Natural killer cell treated with Interleukin-12 subunit alpha and Interleukin-12 subunit beta and Interleukin-15 and Interleukin-18, amount 100 ng/mL, for 72 hours (primary cell): ENCODE measurements around the gene SNU13. TPM values are rescaled to one million over a fixed set of nuclear protein-coding genes. Genes with fewer than 3 reads are reported as not detected.
"Not testable (repeated sequence)": the region's sequence is repeated elsewhere in the genome, so short reads cannot be mapped to it uniquely, and the experiment has no call there.

Experiments used
- ATAC-seq, 2 donors: fragments of 150-1000 bp; cut with Tn5 transposase in 1 of 2; sonication (Bioruptor Pico), chemical (Tn5 transposase) in 1 of 2; 2 replicates each; pipeline ENCODE4 v1.10.0; 2021
- DNase-seq: peaks from one replicate; pipeline ENCODE4 v3.0.0; 2022; ENCODE audit warnings: low spot score
- H3K27ac Mint-ChIP-seq, 2 donors: 1 replicate in 1 of 2; 2 replicates in 1 of 2; pipeline ENCODE4 v1.8.0; 2022; ENCODE audit warnings: mixed read lengths in 2 of 2, mild to moderate bottlenecking in 1 of 2, moderate library complexity in 1 of 2
- H3K27me3 Mint-ChIP-seq, 2 donors: 1 replicate in 1 of 2; 2 replicates in 1 of 2; pipeline ENCODE4 v1.8.0; 2022; ENCODE audit warnings: mixed read lengths in 2 of 2
- H3K36me3 Mint-ChIP-seq: one replicate; pipeline ENCODE4 v1.8.0; 2022; ENCODE audit warnings: mixed read lengths
- H3K4me1 Mint-ChIP-seq, 2 donors: 1 replicate in 1 of 2; 2 replicates in 1 of 2; pipeline ENCODE4 v1.8.0; 2022; ENCODE audit warnings: low read depth in 2 of 2, mixed read lengths in 2 of 2, mild to moderate bottlenecking in 1 of 2
- H3K4me3 Mint-ChIP-seq: one replicate; pipeline ENCODE4 v1.8.0; 2022; ENCODE audit warnings: mixed read lengths
- H3K9me3 Mint-ChIP-seq: 2 replicates; pipeline ENCODE4 v1.8.0; 2022; ENCODE audit warnings: mixed read lengths
- total RNA-seq, 2 donors: library from RNA; stranded (reverse); gene quantifications; one replicate each; pipeline ENCODE4 v1.2.3, GENCODE V29; 2022

SNU13 gene
- total RNA-seq, 2 donors from 2014 or later = 167 to 249 TPM

GRCh38 chr22:41695211-41695610 is 6.5 kb upstream of the SNU13 start:
- H3K9me3 Mint-ChIP-seq = no peaks in the 10 kb centered on the region
- H3K36me3 Mint-ChIP-seq = no peaks in the 10 kb centered on the region
- no peak overlapping the region for H3K27ac Mint-ChIP-seq
- H3K4me1 Mint-ChIP-seq = peaks cover 11% of the 10 kb centered on the region in 2 donors
- H3K4me3 Mint-ChIP-seq = no peak overlapping the region
- DNase-seq (no peak), ATAC-seq (no peak)
- H3K27me3 Mint-ChIP-seq = no peaks in the 10 kb centered on the region

DNA sequence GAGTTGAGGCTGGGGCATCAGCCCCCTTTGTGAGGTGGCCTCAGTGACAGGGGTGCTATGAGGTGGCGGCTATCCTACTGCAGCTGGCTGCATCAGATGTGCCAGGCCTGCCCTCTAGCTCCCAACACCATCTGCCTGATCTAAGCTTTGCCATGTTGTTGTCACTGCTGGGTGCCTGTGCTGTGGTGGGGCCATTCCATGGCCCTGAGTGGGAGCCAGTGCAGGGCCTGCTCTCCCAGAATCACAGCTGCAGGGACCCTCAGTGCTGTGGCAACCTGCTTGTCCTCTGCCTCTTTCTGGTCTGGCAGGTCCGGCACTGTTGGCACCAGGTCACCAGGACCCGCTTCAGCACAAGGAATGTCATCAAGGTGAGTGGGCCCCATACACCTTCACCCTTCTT is 1.8 kb upstream of the SNU13 start:
- H3K9me3 Mint-ChIP-seq = no peaks in the 10 kb centered on the region
- no peaks in the 10 kb centered on the region for H3K36me3 Mint-ChIP-seq
- H3K27me3 Mint-ChIP-seq = no peaks in the 10 kb centered on the region
- DNase-seq (no peak), ATAC-seq (no peak)
- peak overlapping the region; percentile 91 for H3K4me3 Mint-ChIP-seq
- peak overlapping the region in 1 of 2 donors; percentile 95 for H3K27ac Mint-ChIP-seq
- peaks cover 17 to 18% of the 10 kb centered on the region in 2 donors for H3K4me1 Mint-ChIP-seq

GRCh38 chr22:41687901-41688364 is 734 bp downstream of the SNU13 start:
- H3K4me1 Mint-ChIP-seq = peaks cover 17 to 23% of the 10 kb centered on the region in 2 donors
- peak overlapping the region; percentile 91 for H3K4me3 Mint-ChIP-seq
- no peak for DNase-seq
- H3K27me3 Mint-ChIP-seq = no peaks in the 10 kb centered on the region
- H3K9me3 Mint-ChIP-seq = no peaks in the 10 kb centered on the region
- no peaks in the 10 kb centered on the region for H3K36me3 Mint-ChIP-seq
- ATAC-seq = peak; percentile 12 to 47
- peak overlapping the region; percentile 95 to 98 for H3K27ac Mint-ChIP-seq

DNA sequence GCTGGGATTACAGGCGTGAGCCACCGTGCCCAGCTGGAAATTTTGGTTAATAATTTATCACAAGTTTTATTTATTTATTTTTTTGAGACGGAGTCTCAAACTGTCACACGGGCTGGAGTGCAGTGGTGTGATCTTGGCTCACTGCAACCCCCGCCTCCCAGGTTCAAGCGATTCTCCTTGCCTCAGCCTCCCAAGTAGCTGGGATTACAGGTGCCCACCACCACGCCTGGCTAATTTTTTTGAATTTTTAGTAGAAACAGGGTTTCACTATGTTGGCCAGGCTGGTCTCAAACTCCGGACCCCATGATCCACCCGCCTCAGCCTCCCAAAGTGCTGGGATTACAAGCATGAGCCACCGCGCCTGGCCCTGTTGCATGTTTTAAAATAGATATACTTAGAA is 1.8 kb downstream of the SNU13 start:
- not testable (repeated sequence) for H3K27me3 Mint-ChIP-seq, ATAC-seq, H3K36me3 Mint-ChIP-seq, H3K9me3 Mint-ChIP-seq, DNase-seq
- Mint-ChIP-seq H3K4me3 (peak overlapping the region; percentile 91), H3K27ac (peak overlapping the region; percentile 95 to 98), H3K4me1 (peaks cover 22 to 27% of the 10 kb centered on the region in 2 donors)

DNA sequence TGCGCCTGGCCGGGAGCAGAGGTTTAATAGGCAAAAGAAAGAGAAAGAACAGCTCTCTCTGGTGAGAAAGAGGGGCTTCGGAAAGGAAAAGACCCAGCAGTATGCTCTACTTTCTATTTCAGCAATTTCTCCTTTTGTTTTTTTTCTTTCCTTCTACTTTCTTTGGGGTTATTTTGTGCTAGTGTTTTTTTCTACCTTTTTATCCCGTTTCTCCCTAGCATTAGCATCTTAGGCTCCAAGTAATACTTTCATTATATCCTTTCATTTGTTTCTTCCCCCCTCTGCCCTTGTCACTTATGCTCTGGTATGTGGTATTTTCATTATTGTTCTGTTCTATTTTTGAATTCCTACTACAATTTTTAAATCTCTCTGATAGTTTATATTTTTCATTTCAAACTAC is 4.5 kb downstream of the SNU13 start:
- H3K27me3 Mint-ChIP-seq = no peaks in the 10 kb centered on the region
- peak overlapping the region in 1 of 2 donors; percentile 38 for H3K27ac Mint-ChIP-seq
- no peak overlapping the region for H3K4me3 Mint-ChIP-seq
- H3K9me3 Mint-ChIP-seq = no peaks in the 10 kb centered on the region
- H3K36me3 Mint-ChIP-seq = no peaks in the 10 kb centered on the region
- peaks cover 22 to 33% of the 10 kb centered on the region in 2 donors for H3K4me1 Mint-ChIP-seq
- DNase-seq = no peak
- ATAC-seq = no peak

DNA sequence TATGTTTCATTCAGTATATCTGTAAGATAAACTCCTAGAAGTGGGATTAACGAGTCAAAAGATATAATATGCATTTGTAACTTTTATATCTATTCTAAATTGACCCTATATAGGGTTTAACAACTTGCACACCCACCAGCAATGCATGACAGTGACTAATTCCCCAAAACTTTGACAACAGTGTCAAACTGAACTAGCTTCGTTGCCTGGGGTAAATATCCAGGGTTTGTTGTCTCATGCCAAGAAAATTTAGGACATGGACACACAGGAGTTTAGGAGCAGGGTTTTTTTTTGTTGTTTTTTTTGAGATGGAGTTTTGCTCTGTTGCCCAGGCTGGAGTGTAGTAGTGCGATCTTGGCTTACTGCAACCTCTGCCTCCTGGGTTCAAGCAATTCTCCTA is 5.1 kb downstream of the SNU13 start:
- Mint-ChIP-seq H3K4me3 (peak overlapping the region; percentile 42), H3K27me3 (no peaks in the 10 kb centered on the region), H3K36me3 (no peaks in the 10 kb centered on the region), H3K27ac (peak overlapping the region in 1 of 2 donors; percentile 97), H3K4me1 (peaks cover 18 to 29% of the 10 kb centered on the region in 2 donors), H3K9me3 (no peaks in the 10 kb centered on the region)
- ATAC-seq = no peak
- no peak for DNase-seq

- Mint-ChIP-seq H3K9me3 (no peaks in the 10 kb centered on the region), H3K27ac (peak overlapping the region; percentile 92 to 97), H3K36me3 (no peaks in the 10 kb centered on the region), H3K4me3 (peak overlapping the region; percentile 100), H3K4me1 (peaks cover 19 to 26% of the 10 kb centered on the region in 2 donors), H3K27me3 (no peaks in the 10 kb centered on the region)
- DNase-seq (no peak), ATAC-seq (no peak)
These were observed 5.6 kb downstream of the SNU13 start for GRCh38 chr22:41683052-41683451.

GRCh38 chr22:41682033-41682807 is 6.4 kb downstream of the SNU13 start:
- H3K4me1 Mint-ChIP-seq = peaks cover 16 to 17% of the 10 kb centered on the region in 2 donors

GRCh38 chr22:41681616-41682015 is 7.1 kb downstream of the SNU13 start:
- no peak for DNase-seq
- peak; percentile 43 to 47 for ATAC-seq
- no peaks in the 10 kb centered on the region for H3K9me3 Mint-ChIP-seq
- peak overlapping the region; percentile 92 to 97 for H3K27ac Mint-ChIP-seq
- no peaks in the 10 kb centered on the region for H3K27me3 Mint-ChIP-seq
- peak overlapping the region; percentile 100 for H3K4me3 Mint-ChIP-seq
- peaks cover 7% of the 10 kb centered on the region for H3K36me3 Mint-ChIP-seq
- peaks cover 15 to 16% of the 10 kb centered on the region in 2 donors for H3K4me1 Mint-ChIP-seq

More at GRCh38 chr22:41682033-41682807, 6.4 kb downstream of the SNU13 start:
- H3K4me3 Mint-ChIP-seq = peak overlapping the region; percentile 100
- H3K27ac Mint-ChIP-seq = peak overlapping the region; percentile 92 to 97
- no peaks in the 10 kb centered on the region for H3K27me3 Mint-ChIP-seq
- H3K9me3 Mint-ChIP-seq = no peaks in the 10 kb centered on the region
- H3K36me3 Mint-ChIP-seq = peaks cover 7% of the 10 kb centered on the region
- DNase-seq (peak; percentile 89), ATAC-seq (peak; percentile 95 to 98)

GRCh38 chr22:41676134-41676533 is 12.5 kb downstream of the SNU13 start:
- no peaks in the 10 kb centered on the region for H3K27me3 Mint-ChIP-seq
- ATAC-seq (no peak), DNase-seq (no peak)
- H3K9me3 Mint-ChIP-seq = no peaks in the 10 kb centered on the region
- H3K27ac Mint-ChIP-seq = peak overlapping the region in 1 of 2 donors; percentile 8
- peaks cover 7% of the 10 kb centered on the region for H3K36me3 Mint-ChIP-seq
- no peak overlapping the region for H3K4me3 Mint-ChIP-seq
- H3K4me1 Mint-ChIP-seq = peaks cover 11 to 18% of the 10 kb centered on the region in 2 donors

GRCh38 chr22:41674846-41675340 is 13.8 kb downstream of the SNU13 start:
- ATAC-seq = no peak
- H3K4me1 Mint-ChIP-seq = peaks cover 7 to 15% of the 10 kb centered on the region in 2 donors
- no peaks in the 10 kb centered on the region for H3K27me3 Mint-ChIP-seq
- H3K36me3 Mint-ChIP-seq = peaks cover 7% of the 10 kb centered on the region
- DNase-seq = no peak
- H3K9me3 Mint-ChIP-seq = no peaks in the 10 kb centered on the region
- H3K27ac Mint-ChIP-seq = no peak overlapping the region
- H3K4me3 Mint-ChIP-seq = no peak overlapping the region

DNA sequence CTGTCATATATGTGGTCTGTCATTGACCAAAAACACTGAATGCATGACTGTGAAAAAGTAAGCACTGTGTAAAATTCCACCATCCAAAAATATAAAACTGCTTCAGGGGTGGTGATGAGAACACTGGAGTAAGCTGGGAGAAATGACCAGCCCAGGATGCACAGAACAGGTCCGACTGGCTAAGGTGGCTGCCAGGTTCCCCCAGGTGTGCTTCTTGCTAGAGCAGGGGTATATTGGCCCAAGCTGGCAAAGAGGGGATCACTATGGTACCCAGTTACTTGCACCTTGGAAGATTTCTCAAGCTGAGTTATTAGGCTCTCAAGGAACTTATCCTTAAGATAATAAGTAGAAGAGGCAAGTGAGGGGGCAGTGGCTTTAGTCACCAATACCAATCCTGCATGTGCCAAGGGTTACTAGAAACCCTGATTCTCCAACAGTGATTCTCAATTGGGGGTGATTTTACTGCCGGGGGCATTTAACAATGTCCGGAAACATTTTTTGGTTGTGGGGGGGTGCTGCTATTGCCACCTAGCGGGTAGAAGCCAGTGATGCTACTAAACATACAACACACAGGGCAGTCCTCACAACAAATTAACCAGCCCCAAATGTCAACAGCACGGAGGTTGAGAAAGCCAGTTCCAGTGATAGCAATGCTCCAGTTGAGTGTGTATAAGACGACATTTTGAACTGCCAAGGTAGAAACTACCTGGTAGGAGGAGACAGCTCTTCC is 15.7 kb downstream of the SNU13 start:
- Mint-ChIP-seq H3K9me3 (no peaks in the 10 kb centered on the region), H3K27me3 (no peaks in the 10 kb centered on the region), H3K4me3 (no peak overlapping the region), H3K36me3 (peaks cover 6% of the 10 kb centered on the region), H3K27ac (no peak overlapping the region), H3K4me1 (peaks cover 7 to 17% of the 10 kb centered on the region in 2 donors)
- DNase-seq = no peak
- ATAC-seq = no peak

- DNase-seq, H3K4me3 Mint-ChIP-seq, H3K9me3 Mint-ChIP-seq, ATAC-seq, H3K27me3 Mint-ChIP-seq, H3K36me3 Mint-ChIP-seq, H3K27ac Mint-ChIP-seq: not testable (repeated sequence)
- H3K4me1 Mint-ChIP-seq = peaks cover 12 to 18% of the 10 kb centered on the region in 2 donors
These were observed 16.6 kb downstream of the SNU13 start for GRCh38 chr22:41672096-41672495.
